NCI-H345 treated with DMSO at 0.1 percent for 48 hours (cell line): ENCODE measurements around the gene ALS2.
"Not testable (repeated sequence)": the region's sequence is repeated elsewhere in the genome, so short reads cannot be mapped to it uniquely, and the experiment has no call there.

ENCODE experiments used
- DNase-seq: peaks from one replicate; lab custom pipeline; 2025; ENCODE audit not compliant: unreplicated experiment; lab: John Stamatoyannopoulos, UW

The ALS2 gene

DNA sequence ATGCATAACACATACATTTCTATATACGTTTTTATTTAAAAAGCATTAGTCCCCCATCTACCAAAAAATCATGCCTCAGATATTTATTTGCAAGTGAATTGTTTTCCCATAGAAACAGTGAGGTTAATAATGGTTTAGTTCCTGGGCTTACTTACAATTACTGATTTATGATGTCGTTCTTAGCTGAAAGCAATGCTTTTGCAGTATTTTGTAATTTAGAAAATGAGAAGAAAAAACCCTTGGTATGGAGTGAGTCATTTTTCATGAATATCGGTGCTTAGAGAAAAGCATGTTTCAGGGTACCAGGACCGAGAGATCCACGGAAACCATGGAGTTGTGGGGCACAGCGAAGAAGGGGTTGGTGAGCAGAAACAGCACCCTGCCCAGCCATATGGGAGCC, 13.6 kb upstream of the ALS2 start:
- no peak for DNase-seq

DNA sequence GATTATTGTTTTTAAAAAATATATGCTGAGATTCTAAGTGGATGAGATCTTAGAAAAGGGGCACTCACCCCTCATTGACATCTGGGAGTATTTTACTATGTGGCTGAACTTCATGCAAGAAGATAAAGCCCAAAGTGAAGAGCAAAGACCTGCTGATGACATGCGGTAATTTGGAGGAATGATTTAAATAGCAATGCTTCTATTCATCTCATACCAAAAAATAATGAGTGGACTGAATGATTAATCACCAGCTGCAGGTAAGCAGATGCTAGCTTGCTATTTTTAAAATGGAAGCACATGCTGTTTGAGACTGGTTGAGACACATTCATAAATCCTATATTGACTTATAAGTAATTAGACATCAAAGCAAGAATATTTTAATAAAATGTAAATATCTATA, 12.9 kb upstream of the ALS2 start:
- no peak for DNase-seq

DNA sequence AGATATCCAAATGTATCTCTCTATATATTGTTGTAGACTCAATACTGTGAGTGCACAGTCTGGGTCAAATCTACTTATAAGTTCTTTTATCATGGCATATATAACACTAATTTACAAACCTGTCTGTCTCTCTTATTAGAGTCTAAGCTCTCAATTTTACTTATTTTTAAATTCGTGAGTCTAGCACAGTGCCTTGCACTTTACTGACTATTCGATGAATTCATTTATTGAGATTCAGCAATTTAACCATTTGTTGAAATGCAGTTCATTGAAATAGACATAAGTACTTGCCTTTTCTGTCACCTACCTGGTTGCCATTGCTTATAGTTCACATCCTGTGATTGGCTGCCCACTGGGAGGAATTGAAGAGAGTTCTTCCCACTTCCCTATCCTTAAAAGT, 10.3 kb upstream of the ALS2 start:
- no peak for DNase-seq

DNA sequence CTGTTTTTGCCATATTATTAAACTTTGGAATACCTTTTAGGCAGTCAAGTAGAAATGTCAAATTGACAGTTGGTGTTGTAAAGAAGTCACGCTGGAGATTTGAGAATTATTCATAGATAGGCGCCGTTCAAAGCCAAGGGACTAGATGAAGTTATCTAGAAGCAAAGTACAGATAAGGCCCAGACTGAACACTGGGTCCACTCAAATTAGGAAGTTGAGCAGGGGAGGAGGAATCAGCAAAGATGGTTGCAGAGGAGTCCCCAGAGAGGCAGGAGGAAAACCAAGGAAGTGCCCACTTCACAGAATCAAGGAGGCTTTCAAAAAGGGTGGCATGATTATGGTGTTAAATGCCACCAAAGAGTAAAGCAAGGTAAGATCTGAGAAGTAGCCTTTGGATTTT, 9.6 kb upstream of the ALS2 start:
- DNase-seq: no peak

DNA sequence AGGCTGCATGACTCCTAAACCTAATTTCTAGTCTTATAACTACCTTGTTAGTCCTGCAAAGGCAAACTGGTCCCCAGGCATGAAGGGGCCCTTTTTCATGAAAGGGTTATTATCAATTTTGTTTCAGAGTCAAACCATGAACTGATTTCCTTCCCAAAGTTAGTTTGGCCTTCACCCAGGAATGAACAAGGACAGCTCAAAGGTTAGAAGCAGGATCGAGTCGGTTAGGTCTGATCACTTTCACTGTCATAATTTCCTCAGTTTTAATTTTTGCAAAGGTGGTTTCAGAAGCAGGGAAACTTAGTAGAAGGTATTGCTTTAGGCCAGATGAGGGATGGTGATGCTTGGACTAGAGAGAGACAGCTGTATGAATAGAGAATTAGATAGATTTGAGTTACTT, 8.7 kb upstream of the ALS2 start:
- no peak for DNase-seq

DNA sequence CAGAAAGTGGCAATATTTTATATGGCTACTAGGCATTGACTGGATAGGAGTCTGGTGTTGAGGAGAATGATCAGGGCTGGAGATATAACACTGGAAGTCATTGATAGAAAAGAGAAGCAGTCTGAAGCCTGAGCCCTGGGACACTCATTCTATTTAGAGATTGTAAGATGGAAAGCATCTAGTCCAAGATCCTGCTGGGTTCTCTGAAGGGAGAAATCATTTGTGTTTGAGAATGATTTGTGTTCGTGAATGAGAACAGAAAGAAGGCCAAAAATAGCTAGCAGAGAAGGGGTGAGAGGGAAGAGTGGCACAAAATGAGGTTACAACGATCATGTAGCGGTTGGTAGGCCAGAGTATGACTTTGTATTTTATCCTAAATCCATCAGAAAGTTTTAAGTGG, 7.6 kb upstream of the ALS2 start:
- no peak for DNase-seq

DNA sequence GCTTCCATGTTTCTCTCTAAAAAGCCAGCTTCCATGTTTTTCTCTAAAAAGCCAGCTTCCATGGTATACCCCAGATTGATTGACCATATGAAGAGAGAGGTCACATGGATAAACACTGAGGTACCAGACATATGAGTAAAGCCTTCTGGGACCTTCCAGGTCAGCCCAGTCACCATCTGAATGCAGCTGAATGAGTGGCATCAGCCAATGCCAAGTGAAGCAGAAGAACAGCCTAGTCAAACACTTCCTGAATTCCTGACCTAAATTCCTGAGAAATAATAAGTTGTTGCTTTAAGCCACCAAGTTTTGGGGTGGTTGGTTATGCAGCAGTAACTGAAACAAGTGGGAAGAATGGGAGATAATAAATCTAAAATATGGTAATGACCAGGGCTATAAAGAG, 5.7 kb upstream of the ALS2 start:
- no peak for DNase-seq

DNA sequence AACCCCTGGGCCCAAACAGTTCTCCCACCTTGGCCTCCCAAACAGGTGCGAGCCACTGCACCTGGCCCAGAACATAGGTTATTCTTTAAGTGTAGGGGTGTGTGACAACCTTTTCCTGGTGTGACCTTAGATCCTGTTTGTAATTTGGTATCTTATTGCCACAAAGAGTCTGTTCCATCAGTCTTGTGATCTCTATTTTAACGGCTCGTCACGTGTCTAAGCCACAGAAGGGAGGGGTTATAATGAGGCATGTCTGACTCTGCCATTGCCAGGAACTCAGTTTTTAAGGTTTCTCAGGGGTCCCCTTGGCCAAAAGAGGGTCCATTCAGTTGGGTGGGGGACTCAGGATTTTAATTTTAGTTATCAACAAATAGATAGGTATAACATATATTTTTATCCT, 4.4 kb upstream of the ALS2 start:
- DNase-seq: no peak

DNA sequence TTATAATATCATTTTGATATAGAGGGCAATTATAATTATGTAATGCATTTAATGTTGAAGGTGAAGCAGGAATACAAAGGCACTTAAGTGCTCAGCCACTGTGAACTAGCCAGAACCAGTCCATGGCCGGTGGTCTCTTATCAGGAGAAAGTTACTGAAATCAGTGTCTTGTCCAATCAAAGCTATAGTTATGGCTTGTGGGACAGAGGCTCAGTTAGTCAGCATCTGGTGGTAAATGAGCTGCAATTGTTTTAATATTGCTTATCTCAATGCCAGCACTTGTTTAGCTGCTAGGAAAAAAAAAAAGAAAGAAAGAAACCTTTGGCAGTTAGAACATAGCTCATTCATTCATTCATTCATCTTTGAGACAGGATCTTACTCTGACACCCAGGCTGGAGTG, 3.8 kb upstream of the ALS2 start:
- no peak for DNase-seq

DNA sequence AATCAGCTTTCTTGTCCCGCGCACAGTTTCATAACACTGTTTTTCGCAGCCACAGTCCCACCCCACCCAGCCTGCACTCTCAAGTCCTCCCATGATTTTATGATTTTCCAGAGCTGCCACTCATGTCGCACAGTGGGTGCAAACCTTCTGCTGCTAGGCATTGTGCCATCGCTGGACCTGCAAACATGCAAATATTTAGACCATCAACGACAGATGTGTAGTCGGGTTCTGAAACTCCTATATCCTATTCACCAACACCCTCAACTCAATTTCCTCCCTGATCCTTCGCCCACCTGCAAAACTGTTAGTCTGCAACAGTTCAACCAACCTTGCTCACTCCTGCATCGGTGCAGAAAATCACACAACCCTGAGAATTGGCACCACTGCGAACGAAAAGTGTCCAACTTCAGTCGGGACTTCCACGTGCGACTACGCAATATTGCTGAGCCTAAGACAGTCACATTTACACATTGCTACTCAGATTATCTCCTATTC, 871 bp upstream of the ALS2 start:
- DNase-seq: peak; percentile 6

DNA sequence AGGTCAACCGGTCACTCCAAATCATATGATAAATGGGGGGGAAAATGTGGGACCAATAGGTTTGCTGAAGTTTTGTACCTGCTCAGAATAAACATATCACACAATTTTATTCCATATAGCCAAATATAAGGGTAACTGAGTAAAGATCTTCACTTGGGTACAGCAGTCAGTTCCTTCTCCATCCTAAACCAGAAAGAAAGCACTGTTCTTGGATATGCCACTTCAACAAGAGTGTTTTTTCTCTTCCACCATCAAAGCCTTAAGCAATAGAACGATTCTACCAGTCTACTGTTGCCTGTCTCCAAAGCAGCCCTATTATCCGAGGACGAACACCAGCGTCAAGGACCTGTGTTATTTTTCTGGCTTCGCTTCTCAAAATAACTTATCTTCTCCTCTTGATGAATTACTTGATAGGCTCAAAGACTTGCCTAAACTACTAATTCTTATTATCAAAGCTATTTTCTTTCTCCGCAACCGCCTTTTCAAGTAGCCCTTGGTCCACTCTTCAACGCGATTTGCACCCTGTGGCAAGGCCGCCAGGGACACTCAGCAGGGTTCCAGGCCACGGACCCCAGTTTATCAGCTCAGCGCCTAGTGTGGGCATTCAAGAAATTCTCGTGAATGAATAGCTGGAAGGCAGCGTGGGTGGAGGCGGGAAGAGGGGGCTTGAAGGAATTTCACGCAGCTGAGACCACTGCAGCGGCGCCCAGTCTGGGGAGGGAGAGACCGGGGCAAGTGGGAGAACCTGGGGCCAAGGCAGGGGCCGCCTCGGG, 646 bp downstream of the ALS2 start:
- peak; percentile 29 for DNase-seq

DNA sequence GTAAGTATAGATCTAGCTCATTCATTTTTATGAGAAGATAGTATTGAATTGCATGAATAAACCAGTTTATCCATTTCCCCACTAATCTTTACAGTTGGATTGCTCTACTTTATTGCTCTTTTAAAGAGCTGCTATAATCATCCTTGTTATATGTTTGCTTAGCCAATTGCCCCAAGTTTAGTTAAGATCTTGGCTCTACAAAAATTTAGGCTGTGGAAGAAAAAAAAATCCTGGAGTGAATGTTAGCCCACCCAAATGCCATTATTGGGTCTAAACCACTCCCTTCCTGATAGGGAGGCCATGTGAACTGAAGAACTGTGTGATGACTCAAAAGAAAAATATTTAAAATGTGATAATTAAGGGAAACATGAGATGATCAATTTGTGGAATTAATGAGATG, 2.9 kb downstream of the ALS2 start:
- DNase-seq: no peak

DNA sequence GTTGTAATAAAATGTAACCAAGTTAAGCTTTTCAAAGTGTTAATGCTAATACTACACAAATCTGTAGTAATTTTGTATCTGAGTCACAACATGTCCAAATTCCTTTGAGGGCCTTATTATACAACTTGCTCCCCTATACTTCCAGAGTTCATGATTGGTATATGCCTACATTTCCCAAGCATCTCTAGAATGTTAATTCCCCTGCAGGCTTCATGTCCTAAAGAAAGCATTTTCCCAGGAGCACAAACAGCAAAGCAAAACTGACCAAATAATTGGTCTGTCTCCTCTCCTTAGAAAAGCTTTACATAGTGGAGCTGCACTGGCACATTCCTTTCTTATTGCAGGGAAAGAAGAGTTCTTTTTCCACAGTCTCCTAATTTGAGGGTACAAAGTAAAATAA, 3.7 kb downstream of the ALS2 start:
- DNase-seq: no peak

DNA sequence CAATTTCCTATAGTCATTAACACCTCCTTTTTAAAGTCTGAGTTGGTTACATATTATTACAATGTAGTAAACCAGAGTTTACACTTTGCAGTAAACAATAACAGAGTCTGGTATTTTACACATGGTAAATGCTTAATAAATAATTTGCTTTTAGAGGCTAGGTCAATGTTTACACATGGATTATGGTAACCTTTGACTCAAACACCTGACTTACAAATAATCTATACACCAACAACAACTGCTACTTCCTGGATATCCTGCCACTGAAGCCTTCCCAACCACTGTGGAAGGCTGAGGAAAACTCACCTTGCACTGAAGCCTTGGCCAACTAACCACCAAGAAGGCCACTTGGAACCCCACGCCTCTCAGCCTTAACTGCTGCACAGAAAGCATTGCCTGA, 5.4 kb downstream of the ALS2 start:
- DNase-seq: no peak

DNA sequence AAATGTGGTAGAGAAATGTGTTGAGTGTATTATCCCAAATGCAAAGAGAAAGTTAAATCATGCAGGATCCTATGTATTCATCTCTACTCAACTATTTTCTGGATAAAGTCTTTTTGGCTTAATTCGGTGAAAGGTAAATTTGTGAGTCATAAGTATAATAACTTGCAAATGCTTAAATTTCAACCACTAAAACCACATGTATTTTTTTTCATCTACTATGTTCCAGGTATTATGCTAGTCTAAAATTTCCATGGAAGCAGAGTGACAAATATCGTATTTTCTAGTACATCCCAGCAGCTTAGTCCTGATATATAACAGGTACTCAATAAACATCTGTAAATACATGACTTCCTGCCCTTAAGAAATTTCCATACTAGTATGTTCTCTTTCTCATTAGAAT, 6.2 kb downstream of the ALS2 start:
- no peak for DNase-seq

DNA sequence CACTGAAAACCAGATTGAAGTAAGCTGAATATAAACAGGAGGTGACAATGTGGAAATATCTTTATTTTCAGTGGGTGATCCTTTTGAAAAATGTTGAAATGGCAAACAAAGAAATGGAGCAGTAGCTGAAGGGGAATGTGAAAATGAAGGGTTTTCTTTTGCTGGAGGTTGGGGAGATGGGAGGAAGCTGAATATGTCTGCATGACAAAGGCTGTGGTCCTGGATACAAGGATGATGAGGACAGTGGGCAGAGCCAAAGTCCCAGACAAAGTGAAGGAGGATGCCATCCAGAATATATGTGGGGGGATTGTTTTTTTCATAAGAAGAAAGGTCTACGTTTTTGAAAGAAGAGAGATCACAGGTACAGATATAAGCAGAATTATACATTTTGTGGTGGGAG, 6.7 kb downstream of the ALS2 start:
- DNase-seq: no peak

DNA sequence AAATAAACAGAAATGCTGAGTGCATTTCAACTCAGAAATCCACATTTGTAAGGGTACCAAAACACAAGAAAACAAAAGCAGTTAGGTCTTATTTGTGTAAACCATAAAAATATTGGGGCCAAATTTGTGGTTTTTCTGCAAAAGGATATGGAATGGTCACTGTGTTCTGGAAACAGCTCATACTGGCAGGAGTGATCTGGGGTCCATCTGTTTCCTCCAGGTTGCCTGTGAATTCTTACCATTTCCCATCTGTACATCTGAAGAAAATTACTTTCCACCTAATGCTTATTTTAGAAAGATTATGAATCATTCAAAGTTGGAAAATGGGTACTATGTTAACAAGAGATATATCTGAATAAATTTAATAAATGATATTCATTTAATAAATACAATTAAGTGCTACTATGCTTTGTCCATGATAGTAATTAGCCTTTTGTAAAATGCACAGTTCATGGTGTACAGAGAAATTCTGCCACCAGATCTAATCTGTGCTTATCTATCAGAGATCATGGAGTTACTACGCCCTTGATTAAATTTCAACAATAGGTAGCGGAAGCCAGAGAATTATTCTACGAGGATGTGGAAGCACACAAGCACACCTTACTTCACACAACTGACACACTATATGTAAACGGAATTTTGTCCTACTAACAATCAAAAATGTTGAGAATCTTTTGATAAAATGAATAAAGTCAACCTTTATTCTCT, 10.9 kb downstream of the ALS2 start:
- no peak for DNase-seq

DNA sequence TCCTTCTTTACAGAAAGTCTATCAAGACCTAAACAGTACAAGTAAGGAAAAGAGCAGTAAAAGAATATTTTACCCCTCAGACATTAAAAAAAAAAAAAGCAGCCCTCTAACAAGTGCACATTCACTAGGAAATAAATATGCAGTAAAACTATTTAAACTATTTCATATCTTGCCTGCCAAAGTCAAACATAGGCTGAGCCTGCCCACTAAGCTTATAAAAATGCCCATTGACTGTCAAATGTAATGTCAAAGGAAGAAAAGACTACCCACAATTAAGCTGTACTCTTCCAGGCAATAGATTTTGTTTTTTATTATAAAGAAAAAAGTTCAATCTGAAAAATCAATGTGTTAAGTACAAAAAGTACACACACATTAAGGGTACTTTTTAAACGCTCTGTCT, 11.8 kb downstream of the ALS2 start:
- DNase-seq: no peak

DNA sequence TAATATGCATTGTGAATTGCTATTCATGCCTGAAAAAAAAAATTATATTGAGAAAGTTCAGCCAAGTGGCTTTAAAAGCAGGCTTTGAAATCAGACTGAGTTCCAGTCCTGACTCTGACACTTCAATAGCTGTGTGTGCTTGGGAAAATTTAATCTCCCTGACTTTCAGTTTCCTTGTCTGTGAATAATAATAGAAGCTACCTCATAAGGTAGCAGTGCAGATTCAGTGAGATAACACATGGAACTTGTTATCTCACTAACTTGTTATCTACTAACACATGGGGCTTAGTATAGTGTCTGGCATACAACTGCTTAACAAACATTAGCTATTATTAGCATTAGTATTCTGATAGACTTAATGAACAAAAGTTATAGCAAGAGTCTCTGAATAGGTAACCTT, 14.9 kb downstream of the ALS2 start:
- no peak for DNase-seq

DNA sequence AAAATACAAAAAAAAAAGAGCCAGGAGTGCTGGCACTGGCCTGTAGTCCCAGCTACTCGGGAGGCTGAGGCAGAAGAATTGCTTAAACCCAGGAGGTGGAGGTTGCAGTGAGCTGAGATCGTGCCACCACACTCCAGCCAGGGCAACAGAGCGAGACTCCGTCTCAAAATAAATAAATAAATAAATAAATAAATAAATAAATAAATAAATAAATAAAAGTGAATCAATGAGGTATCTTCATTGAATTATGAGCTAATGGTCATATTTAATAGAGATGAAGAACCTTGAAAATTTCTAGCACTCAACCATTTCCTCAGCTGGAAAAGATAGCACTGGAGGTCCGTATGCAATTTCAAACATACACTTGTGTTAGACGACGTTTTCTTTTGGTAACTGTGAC, 16.3 kb downstream of the ALS2 start:
- DNase-seq: not testable (repeated sequence)

DNA sequence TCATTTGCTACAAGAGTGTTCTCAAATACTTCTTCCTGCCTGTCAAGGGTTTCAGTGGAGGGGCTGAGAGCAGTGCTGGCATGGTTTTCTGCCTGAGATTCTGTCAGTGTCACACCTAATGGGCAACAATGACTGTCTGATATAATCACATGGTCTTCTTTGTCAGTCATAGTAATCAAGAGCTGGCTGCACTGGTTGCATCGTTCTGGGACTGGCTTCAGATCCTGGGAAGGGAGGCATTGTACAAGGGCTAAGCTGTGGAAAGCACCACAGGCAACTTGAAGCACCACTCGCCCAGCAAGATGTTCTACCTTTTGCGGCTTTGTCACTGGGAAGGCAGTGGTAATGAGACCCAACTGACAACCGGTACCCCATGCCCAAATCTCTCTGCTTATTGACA, 19.6 kb downstream of the ALS2 start:
- no peak for DNase-seq

DNA sequence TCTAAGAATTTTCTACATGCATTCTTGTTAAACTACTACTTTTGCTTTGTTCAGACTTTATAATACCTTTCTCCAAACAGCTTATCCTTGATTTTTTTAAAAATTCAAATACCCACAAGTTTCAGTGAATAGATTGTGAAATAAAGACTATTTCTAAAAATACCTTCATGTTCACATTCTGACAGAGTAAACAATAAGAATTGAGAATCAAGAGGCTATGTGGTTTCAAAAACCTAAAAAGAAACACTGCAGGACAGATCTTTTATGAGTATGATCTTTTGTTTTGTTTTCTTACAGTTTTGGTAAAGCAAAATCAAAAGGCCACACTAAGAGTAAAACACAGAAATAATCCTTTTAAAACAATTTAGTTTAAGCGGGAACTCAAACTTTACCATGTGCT, 21.2 kb downstream of the ALS2 start:
- no peak for DNase-seq

DNA sequence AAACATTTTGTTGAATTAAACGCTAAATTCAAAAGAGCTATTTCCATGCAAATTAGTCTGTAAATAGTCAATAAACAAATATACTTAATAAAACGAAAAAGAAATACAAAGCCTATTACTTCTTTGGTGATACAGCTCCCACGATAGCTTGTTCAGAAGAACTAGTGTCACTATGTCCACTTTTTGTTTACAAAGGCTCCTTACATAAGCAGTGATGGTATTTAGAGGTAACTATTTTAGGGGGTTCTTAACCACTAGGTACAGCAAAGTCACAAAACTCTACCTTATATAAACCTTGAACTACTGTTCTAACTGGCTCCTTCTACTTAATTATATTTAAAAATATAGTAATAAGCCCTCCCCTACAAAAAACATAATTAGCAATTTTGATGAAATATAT, 21.9 kb downstream of the ALS2 start:
- no peak for DNase-seq
